HUES48 (cell line): ENCODE measurements around the gene TNP2.

Experiments
- H3K27ac ChIP-seq: one replicate; pipeline ENCODE4 v1.7.0; 2013; ENCODE audit warnings: low read depth, low read length, inconsistent platforms
- H3K27me3 ChIP-seq: 2 replicates; pipeline ENCODE4 v1.6.1; 2013; ENCODE audit warnings: mild to moderate bottlenecking, low read length; ENCODE audit not compliant: control insufficient read depth, insufficient read depth
- H3K36me3 ChIP-seq: 2 replicates; pipeline ENCODE4 v1.6.1; 2013; ENCODE audit warnings: low read length; ENCODE audit not compliant: control insufficient read depth, insufficient read depth
- H3K4me1 ChIP-seq: 2 replicates; pipeline ENCODE4 v1.6.1; 2013; ENCODE audit warnings: mild to moderate bottlenecking, low read length; ENCODE audit not compliant: control insufficient read depth, insufficient read depth
- H3K4me3 ChIP-seq: 2 replicates; pipeline ENCODE4 v1.5.1; 2013; ENCODE audit warnings: mild to moderate bottlenecking, low read depth, low read length
- H3K9ac ChIP-seq: 2 replicates; pipeline ENCODE4 v1.6.1; 2013; ENCODE audit warnings: mild to moderate bottlenecking, low read depth, low read length, moderate library complexity
- H3K9me3 ChIP-seq: 2 replicates; pipeline ENCODE4 v1.6.1; 2013; ENCODE audit warnings: low read length; ENCODE audit not compliant: control insufficient read depth, insufficient read depth

The TNP2 gene

GRCh38 chr16:11262915-11263314 is 6.2 kb downstream of the TNP2 start:
- Histone ChIP-seq H3K9ac (no peak overlapping the region), H3K4me3 (no peak overlapping the region), H3K4me1 (no peaks in the 10 kb centered on the region), H3K36me3 (no peaks in the 10 kb centered on the region), H3K27ac (no peak overlapping the region), H3K27me3 (no peaks in the 10 kb centered on the region), H3K9me3 (no peaks in the 10 kb centered on the region)

GRCh38 chr16:11260596-11260966 is 8.5 kb downstream of the TNP2 start:
- Histone ChIP-seq H3K4me3 (no peak overlapping the region), H3K27me3 (peaks cover 4% of the 10 kb centered on the region; the same call in 1 of the 2 replicates), H3K4me1 (peaks cover 5% of the 10 kb centered on the region; the same call in 1 of the 2 replicates), H3K9me3 (no peaks in the 10 kb centered on the region), H3K27ac (no peak overlapping the region), H3K36me3 (no peaks in the 10 kb centered on the region), H3K9ac (no peak overlapping the region)

GRCh38 chr16:11259655-11260595 is 9.2 kb downstream of the TNP2 start:
- no peak overlapping the region for H3K9ac ChIP-seq
- H3K4me3 ChIP-seq = no peak overlapping the region
- no peak overlapping the region for H3K27ac ChIP-seq

GRCh38 chr16:11258553-11259492 is 10.3 kb downstream of the TNP2 start:
- no peak overlapping the region for H3K4me3 ChIP-seq
- H3K4me1 ChIP-seq = peaks cover 8% of the 10 kb centered on the region
- no peak overlapping the region for H3K9ac ChIP-seq
- no peaks in the 10 kb centered on the region for H3K9me3 ChIP-seq
- H3K27me3 ChIP-seq = peaks cover 4% of the 10 kb centered on the region; the same call in 1 of the 2 replicates
- H3K27ac ChIP-seq = no peak overlapping the region
- peaks cover 4% of the 10 kb centered on the region for H3K36me3 ChIP-seq

More at GRCh38 chr16:11259655-11260595, 9.2 kb downstream of the TNP2 start:
- Histone ChIP-seq H3K27me3 (peaks cover 4% of the 10 kb centered on the region; the same call in 1 of the 2 replicates), H3K4me1 (peaks cover 5% of the 10 kb centered on the region; the same call in 1 of the 2 replicates), H3K9me3 (no peaks in the 10 kb centered on the region), H3K36me3 (no peaks in the 10 kb centered on the region)

- no peak overlapping the region for H3K9ac ChIP-seq
- H3K9me3 ChIP-seq = no peaks in the 10 kb centered on the region
- peaks cover 12% of the 10 kb centered on the region for H3K36me3 ChIP-seq
- H3K4me3 ChIP-seq = peak overlapping the region; percentile 67
- no peak overlapping the region for H3K27ac ChIP-seq
- peaks cover 4% of the 10 kb centered on the region; the same call in 1 of the 2 replicates for H3K27me3 ChIP-seq
- H3K4me1 ChIP-seq = peaks cover 12% of the 10 kb centered on the region
These were observed 11.8 kb downstream of the TNP2 start for GRCh38 chr16:11257131-11257938.

- Histone ChIP-seq H3K27me3 (peaks cover 4% of the 10 kb centered on the region; the same call in 1 of the 2 replicates), H3K9me3 (no peaks in the 10 kb centered on the region), H3K36me3 (peaks cover 12% of the 10 kb centered on the region), H3K9ac (no peak overlapping the region), H3K4me3 (peak overlapping the region; percentile 67), H3K4me1 (peaks cover 12% of the 10 kb centered on the region), H3K27ac (peak overlapping the region; percentile 75)
These were observed 12.4 kb downstream of the TNP2 start for GRCh38 chr16:11256661-11257130.

DNA sequence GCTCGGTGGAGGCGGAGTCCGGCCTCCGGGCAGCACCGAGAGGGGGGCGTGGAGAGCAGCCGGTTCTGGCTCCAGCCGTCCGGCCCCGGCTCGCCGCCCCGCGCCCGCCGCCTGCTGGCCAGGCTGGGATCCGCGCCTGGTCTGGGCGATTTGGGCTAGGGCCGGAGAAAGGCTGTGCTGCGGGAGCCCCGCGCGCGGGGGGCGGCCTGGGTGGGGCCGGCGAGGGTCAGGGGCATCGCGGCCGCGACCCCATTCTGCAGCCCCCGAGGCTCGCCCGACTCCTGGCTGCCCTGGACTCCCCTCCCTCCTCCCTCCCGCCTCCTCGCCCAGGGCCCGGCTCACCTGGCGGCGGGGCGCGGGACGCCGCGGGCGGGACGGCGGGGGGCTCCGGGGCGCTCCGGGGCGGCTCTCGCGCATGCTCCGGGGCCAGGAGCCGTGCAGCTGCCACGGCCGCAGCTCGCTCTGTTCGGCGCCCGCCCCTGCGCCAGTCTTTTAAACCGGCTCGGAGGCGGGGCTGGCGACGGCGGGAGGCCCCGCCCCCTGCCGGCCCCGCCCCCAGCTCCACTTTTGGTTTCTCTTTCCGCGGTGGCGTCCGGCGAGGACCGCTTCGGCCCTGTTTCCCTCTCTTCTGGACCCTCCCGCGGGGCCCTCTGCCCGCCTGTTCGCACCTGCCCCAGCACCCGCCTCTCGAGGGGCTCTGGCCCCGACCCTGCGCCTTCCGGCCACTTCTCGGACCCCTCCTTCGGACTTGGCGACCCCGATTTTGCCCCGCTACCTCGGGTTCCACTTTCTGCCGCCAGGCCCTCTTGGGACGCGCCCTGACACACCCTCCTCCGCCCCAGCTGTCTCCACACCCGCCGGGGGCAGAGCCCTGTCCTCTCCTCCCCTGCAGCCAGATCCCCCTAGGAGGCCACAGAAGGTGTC is 13.1 kb downstream of the TNP2 start, which contains the start of gene SOCS1:
TSS of gene SOCS1 (minus strand) at position 468 of the 924 bp plus-strand sequence. CDS start 726 bp downstream, outside the sequence.
- H3K36me3 ChIP-seq = peaks cover 12% of the 10 kb centered on the region
- H3K4me1 ChIP-seq = peaks cover 12% of the 10 kb centered on the region
- peak within 1 kb of the TSS; percentile 76 for H3K27ac ChIP-seq
- peak within 1 kb of the TSS; percentile 56 for H3K9ac ChIP-seq
- no peaks in the 10 kb centered on the region for H3K9me3 ChIP-seq
- H3K4me3 ChIP-seq = peak within 1 kb of the TSS; percentile 67
- peaks cover 4% of the 10 kb centered on the region; the same call in 1 of the 2 replicates for H3K27me3 ChIP-seq

- Histone ChIP-seq H3K36me3 (peaks cover 12% of the 10 kb centered on the region), H3K4me3 (peak overlapping the region; percentile 67), H3K9ac (peak overlapping the region; percentile 56), H3K27ac (peak overlapping the region; percentile 28), H3K9me3 (no peaks in the 10 kb centered on the region), H3K4me1 (peaks cover 12% of the 10 kb centered on the region), H3K27me3 (peaks cover 4% of the 10 kb centered on the region; the same call in 1 of the 2 replicates)
These were observed 14.0 kb downstream of the TNP2 start for GRCh38 chr16:11254913-11255736.
